PFSK-1 (cell line): ENCODE data around the gene RALA.

Experiments used
- FOXP2 ChIP-seq: optimal IDR thresholded peaks from 2 replicates; pipeline ENCODE3; 2011; ENCODE audit warnings: borderline replicate concordance, control low read depth, inconsistent platforms; ENCODE audit not compliant: insufficient read depth; ENCODE audit errors: extremely low read length, extremely low read depth
- POLR2AphosphoS5 ChIP-seq: IDR thresholded peaks from 2 replicates; pipeline ENCODE4 v1.6.1; 2012; ENCODE audit warnings: low read depth, mild to moderate bottlenecking, control low read depth, low read length, moderate library complexity

GRCh38 chr7:39603924-39604323 lies 19.4 kb upstream of the RALA start:
- no peak for TF ChIP-seq POLR2AphosphoS5
- TF ChIP-seq FOXP2 = no peak
